GM12878 (cell line): ENCODE results near the gene HNF4A. TPM values are rescaled to one million over a fixed set of nuclear protein-coding genes. Genes with fewer than 3 reads are reported as not detected.

Experiments used
- ATAC-seq: fragments of 200-7000 bp; cut with Tn5 transposase; 3 replicates; pipeline ENCODE4 v1.9.1; 2020; ENCODE audit warnings: mild to moderate bottlenecking, moderate library complexity
- BruUV-seq: library from RNA; stranded (reverse); fragments of 400-500 nt; replicated peaks from 2 replicates; lab custom pipeline; 2021; lab: Mats Ljungman, UMichigan
- CTCF ChIA-PET: fragments of 300-600 bp; sonication (Branson Sonifier 250); formaldehyde crosslinking; extraction: SDS; loops from one replicate; lab custom pipeline; 2021; ENCODE audit warnings: inconsistent platforms; lab: Yijun Ruan, JAX
- POLR2A ChIA-PET: fragments of 350-600 bp; formaldehyde crosslinking; extraction: SDS; loops from one replicate; lab custom pipeline; 2021; ENCODE audit warnings: inconsistent platforms; lab: Charles Lee
- RAD21 ChIA-PET: fragments of 300-600 bp; sonication (Branson Sonifier 250); formaldehyde crosslinking; loops from one replicate; lab custom pipeline; 2023; ENCODE audit warnings: antibody characterized with exemption; ENCODE audit not compliant: unreplicated experiment; lab: Charles Lee
- SMC1A ChIA-PET: fragments of 300-600 bp; sonication (Branson Sonifier 250); formaldehyde crosslinking; loops from one replicate; lab custom pipeline; 2023; ENCODE audit not compliant: unreplicated experiment, uncharacterized antibody; lab: Charles Lee
- DNase-seq: peaks from one replicate; pipeline ENCODE4 v3.0.0-alpha.2; 2011; ENCODE audit warnings: low read depth, low spot score
- FAIRE-seq: peaks from 3 replicates; lab custom pipeline; 2011; peaks lifted over from hg19 to GRCh38; lab: Jason Lieb, UNC
- H2AFZ ChIP-seq: 2 replicates; pipeline ENCODE4 v1.6.0; 2011; ENCODE audit warnings: low read depth, low read length, control low read depth; ENCODE audit not compliant: control insufficient read depth
- H3K27ac ChIP-seq: 2 replicates; pipeline ENCODE4 v1.5.1; 2011; ENCODE audit warnings: control low read depth; ENCODE audit not compliant: control insufficient read depth, insufficient read depth
- H3K27me3 ChIP-seq, 2 experiments: replicated peaks in 1 of 2; 2 replicates each; pipeline versions ENCODE4 v1.6.0 to v1.6.1; 2011; ENCODE audit warnings: low read length in 1 of 2; ENCODE audit not compliant: control insufficient read depth in 2 of 2, insufficient read depth in 2 of 2
- H3K36me3 ChIP-seq, 2 experiments: 2 replicates each; pipeline ENCODE4 v1.5.1; 2011; ENCODE audit warnings: low read length in 1 of 2; ENCODE audit not compliant: control insufficient read depth in 2 of 2, insufficient read depth in 2 of 2
- H3K4me1 ChIP-seq: 2 replicates; pipeline ENCODE4 v1.6.1; 2011; ENCODE audit warnings: mild to moderate bottlenecking, low read length, moderate library complexity, mixed read lengths; ENCODE audit not compliant: control insufficient read depth, insufficient read depth
- H3K4me2 ChIP-seq: 2 replicates; pipeline ENCODE4 v1.6.0; 2011; ENCODE audit warnings: control low read depth; ENCODE audit not compliant: control insufficient read depth, insufficient read depth
- H3K4me3 ChIP-seq: fragments of 200-600 bp; sonication (generic); 2 replicates; pipeline ENCODE4 v1.5.1; 2016
- H3K79me2 ChIP-seq: 2 replicates; pipeline ENCODE4 v1.6.0; 2011; ENCODE audit warnings: low read length; ENCODE audit not compliant: control insufficient read depth, insufficient read depth
- H3K9ac ChIP-seq: 2 replicates; pipeline ENCODE4 v1.8.0; 2011; ENCODE audit warnings: low read length, control low read depth, mixed read lengths; ENCODE audit not compliant: control insufficient read depth, insufficient read depth
- H3K9me3 ChIP-seq: replicated peaks from 3 replicates; pipeline ENCODE4 v1.5.1; 2011; ENCODE audit warnings: mild to moderate bottlenecking, low read length; ENCODE audit not compliant: control insufficient read depth, insufficient read depth
- H4K20me1 ChIP-seq: 2 replicates; pipeline ENCODE4 v1.6.0; 2011; ENCODE audit not compliant: control insufficient read depth, insufficient read depth
- CHD2 ChIP-seq: IDR thresholded peaks from 2 replicates; pipeline ENCODE4 v1.6.1; 2011; ENCODE audit warnings: low read depth, low read length, improper control_type of control experiment, borderline replicate concordance
- LARP7 ChIP-seq: fragments of 450-650 bp; IDR thresholded peaks from 2 replicates; pipeline ENCODE4 v1.6.1; 2017; ENCODE audit warnings: mild to moderate bottlenecking
- WRNIP1 ChIP-seq: IDR thresholded peaks from 2 replicates; pipeline ENCODE4 v1.6.1; 2011; ENCODE audit warnings: low read depth, low read length, improper control_type of control experiment, borderline replicate concordance
- WGBS: methylation state at CpG from one replicate; pipeline ENCODE4 v1.1.6; 2016; ENCODE audit warnings: low lambda C conversion rate; ENCODE audit not compliant: insufficient replicate concordance, insufficient coverage; ENCODE audit errors: missing lambda C conversion rate; 5-methylcytosine and 5-hydroxymethylcytosine counted together
- in situ Hi-C: fragments of 300-500 bp; cut with MboI; formaldehyde crosslinking; loops from 9 replicates; pipeline ENCODE4 v1.14.3; 2018; ENCODE audit warnings: mixed read lengths
- intact Hi-C: fragments of 100-400 bp; cut with micrococcal nuclease; formaldehyde crosslinking; loops from one replicate; pipeline ENCODE4 v1.14.2; 2022; ENCODE audit not compliant: unreplicated experiment
- polyA plus RNA-seq, 11 experiments: library from polyadenylated mRNA; depleted of rRNA in 4 of 11; unstranded in 6 of 11; stranded (reverse) in 5 of 11; fragments of >200 nt; fragmentation: Nextera tagmentation in 4 of 11; fragmentation: Illumina TruSeq in 1 of 11; extraction: Ambion mirVana in 4 of 11; extraction: Trizol in 1 of 11; gene quantifications; 1 replicate in 1 of 11; 2 replicates in 10 of 11; pipeline versions ENCODE4 v1.2.1 to v1.2.3, GENCODE V29; 2011 to 2016; ENCODE audit warnings: inconsistent platforms in 2 of 11, missing spikeins in 2 of 11, low read depth in 1 of 11
- total RNA-seq, 4 experiments: library from RNA; depleted of rRNA in 3 of 4; stranded (reverse); fragments of >200 nt in 3 of 4; fragmentation: Illumina TruSeq in 1 of 4; extraction: Trizol in 1 of 4; gene quantifications; 2 replicates each; pipeline versions ENCODE4 v1.2.1 to v1.2.3, GENCODE V29; 2013 to 2021
- TF ChIP-seq, protein P1 (sequence below): fragments of 450-650 bp; conservative IDR thresholded peaks from 2 replicates; pipeline ENCODE4 v1.6.1; 2017; ENCODE audit warnings: mild to moderate bottlenecking, moderate library complexity
- TF ChIP-seq, protein P2 (sequence below): fragments of 450-650 bp; IDR thresholded peaks from 2 replicates; pipeline ENCODE4 v1.6.1; 2017; ENCODE audit warnings: antibody characterized with exemption, mild to moderate bottlenecking, moderate library complexity

Gene HNF4A
- total and polyA plus RNA-seq, 10 of the 15 experiments (the other 5 are each of a cell fraction or from before 2014, with no cell fraction given) = 0.21 TPM; not detected in 9

DNA sequence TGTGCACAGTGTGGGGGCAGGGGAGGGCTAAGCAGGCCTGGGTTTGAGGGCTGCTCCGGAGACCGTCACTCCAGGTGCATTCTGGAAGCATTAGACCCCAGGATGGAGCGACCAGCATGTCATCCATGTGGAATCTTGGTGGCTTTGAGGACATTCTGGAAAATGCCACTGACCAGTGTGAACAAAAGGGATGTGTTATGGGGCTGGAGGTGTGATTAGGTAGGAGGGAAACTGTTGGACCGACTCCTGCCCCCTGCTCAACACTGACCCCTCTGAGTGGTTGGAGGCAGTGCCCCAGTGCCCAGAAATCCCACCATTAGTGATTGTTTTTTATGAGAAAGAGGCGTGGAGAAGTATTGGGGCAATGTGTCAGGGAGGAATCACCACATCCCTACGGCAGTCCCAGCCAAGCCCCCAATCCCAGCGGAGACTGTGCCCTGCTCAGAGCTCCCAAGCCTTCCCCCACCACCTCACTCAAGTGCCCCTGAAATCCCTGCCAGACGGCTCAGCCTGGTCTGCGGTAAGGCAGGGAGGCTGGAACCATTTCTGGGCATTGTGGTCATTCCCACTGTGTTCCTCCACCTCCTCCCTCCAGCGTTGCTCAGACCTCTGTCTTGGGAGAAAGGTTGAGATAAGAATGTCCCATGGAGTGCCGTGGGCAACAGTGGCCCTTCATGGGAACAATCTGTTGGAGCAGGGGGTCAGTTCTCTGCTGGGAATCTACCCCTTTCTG lies 76.2 kb downstream of the HNF4A start:
- Histone ChIP-seq H3K4me1 (no peaks in the 10 kb centered on the region), H3K79me2 (no peaks in the 10 kb centered on the region), H3K27me3 (peaks cover 0 to 2% of the 10 kb centered on the region in 2 experiments; a peak in 2 of 4 replicates), H3K9ac (no peak overlapping the region), H2AFZ (no peak overlapping the region), H3K9me3 (no peaks in the 10 kb centered on the region), H3K27ac (no peak overlapping the region), H3K4me3 (no peak overlapping the region), H3K4me2 (no peak overlapping the region), H4K20me1 (no peaks in the 10 kb centered on the region), H3K36me3 (no peaks in the 10 kb centered on the region)
- DNase-seq = no peak
- in situ Hi-C loops (no loop called here), intact Hi-C loops (no loop called here)
- BruUV-seq = no TSS peak
- SMC1A ChIA-PET = no interaction called here
- TF ChIP-seq, protein P1, sequence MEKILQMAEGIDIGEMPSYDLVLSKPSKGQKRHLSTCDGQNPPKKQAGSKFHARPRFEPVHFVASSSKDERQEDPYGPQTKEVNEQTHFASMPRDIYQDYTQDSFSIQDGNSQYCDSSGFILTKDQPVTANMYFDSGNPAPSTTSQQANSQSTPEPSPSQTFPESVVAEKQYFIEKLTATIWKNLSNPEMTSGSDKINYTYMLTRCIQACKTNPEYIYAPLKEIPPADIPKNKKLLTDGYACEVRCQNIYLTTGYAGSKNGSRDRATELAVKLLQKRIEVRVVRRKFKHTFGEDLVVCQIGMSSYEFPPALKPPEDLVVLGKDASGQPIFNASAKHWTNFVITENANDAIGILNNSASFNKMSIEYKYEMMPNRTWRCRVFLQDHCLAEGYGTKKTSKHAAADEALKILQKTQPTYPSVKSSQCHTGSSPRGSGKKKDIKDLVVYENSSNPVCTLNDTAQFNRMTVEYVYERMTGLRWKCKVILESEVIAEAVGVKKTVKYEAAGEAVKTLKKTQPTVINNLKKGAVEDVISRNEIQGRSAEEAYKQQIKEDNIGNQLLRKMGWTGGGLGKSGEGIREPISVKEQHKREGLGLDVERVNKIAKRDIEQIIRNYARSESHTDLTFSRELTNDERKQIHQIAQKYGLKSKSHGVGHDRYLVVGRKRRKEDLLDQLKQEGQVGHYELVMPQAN = no peak
- TF ChIP-seq LARP7 = no peak
- TF ChIP-seq CHD2 = no peak
- no peak for TF ChIP-seq WRNIP1
- TF ChIP-seq, protein P2, sequence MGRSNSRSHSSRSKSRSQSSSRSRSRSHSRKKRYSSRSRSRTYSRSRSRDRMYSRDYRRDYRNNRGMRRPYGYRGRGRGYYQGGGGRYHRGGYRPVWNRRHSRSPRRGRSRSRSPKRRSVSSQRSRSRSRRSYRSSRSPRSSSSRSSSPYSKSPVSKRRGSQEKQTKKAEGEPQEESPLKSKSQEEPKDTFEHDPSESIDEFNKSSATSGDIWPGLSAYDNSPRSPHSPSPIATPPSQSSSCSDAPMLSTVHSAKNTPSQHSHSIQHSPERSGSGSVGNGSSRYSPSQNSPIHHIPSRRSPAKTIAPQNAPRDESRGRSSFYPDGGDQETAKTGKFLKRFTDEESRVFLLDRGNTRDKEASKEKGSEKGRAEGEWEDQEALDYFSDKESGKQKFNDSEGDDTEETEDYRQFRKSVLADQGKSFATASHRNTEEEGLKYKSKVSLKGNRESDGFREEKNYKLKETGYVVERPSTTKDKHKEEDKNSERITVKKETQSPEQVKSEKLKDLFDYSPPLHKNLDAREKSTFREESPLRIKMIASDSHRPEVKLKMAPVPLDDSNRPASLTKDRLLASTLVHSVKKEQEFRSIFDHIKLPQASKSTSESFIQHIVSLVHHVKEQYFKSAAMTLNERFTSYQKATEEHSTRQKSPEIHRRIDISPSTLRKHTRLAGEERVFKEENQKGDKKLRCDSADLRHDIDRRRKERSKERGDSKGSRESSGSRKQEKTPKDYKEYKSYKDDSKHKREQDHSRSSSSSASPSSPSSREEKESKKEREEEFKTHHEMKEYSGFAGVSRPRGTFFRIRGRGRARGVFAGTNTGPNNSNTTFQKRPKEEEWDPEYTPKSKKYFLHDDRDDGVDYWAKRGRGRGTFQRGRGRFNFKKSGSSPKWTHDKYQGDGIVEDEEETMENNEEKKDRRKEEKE = no peak
- 18% methylated on average over 11 of the region's 11 CpGs for WGBS
- no peak for ATAC-seq
- FAIRE-seq = no peak
- RAD21 ChIA-PET = no interaction called here
- CTCF ChIA-PET = no interaction called here
- POLR2A ChIA-PET = no interaction called here
